Measurements from ENCODE around the gene PYGL. TPM values are rescaled to one million over a fixed set of nuclear protein-coding genes. Genes with fewer than 3 reads are reported as not detected.

Gene PYGL
- total and polyA plus RNA-seq, 2 donors (not counting 3 experiments of a cell fraction or from before 2014, with no cell fraction given): 15.1 to 45.7 TPM

GRCh38 chr14:50985859-50986331 is 41.6 kb upstream of the PYGL start:
- Histone ChIP-seq H2AFZ (ENCODE audit: low read depth, low read length) (no peak overlapping the region), H3K27me3 (ENCODE audit: control insufficient read depth in 2 of 2, insufficient read depth in 2 of 2, low read length in 2 of 2) (peaks cover 17 to 37% of the 10 kb centered on the region in 2 experiments), H3K9ac (replicated peaks; ENCODE audit: extremely low read depth, insufficient read depth, low read length) (no peak overlapping the region), H3K79me2 (ENCODE audit: control insufficient read depth, insufficient read depth, low read length) (no peaks in the 10 kb centered on the region), H4K20me1 (replicated peaks; ENCODE audit: control insufficient read depth, extremely low read depth, insufficient read depth, low read length) (no peaks in the 10 kb centered on the region), H3K36me3 (ENCODE audit: control insufficient read depth in 2 of 2, extremely low read depth in 1 of 2, insufficient read depth in 2 of 2, low read length in 2 of 2) (no peaks in the 10 kb centered on the region), H3K9me3 (replicated peaks; ENCODE audit: control insufficient read depth, insufficient read depth, low read length) (no peaks in the 10 kb centered on the region), H3K4me3 (replicated peaks in 1 of 3; ENCODE audit: insufficient read depth in 1 of 3, low read depth in 1 of 3, low read length in 3 of 3) (no peak overlapping the region), H3K9me1 (replicated peaks; ENCODE audit: control insufficient read depth, extremely low read depth, insufficient read depth, low read length) (no peaks in the 10 kb centered on the region), H3K4me1 (ENCODE audit: control insufficient read depth, extremely low read depth, insufficient read depth, low read length) (no peaks in the 10 kb centered on the region), H3K27ac (ENCODE audit: insufficient read depth, low read depth, low read length) (no peak overlapping the region), H3K4me2 (ENCODE audit: insufficient read depth, low read length) (no peak overlapping the region)
- intact Hi-C loops (cut with micrococcal nuclease): no loop called here
- TF ChIP-seq FOS (IDR thresholded peaks at IDR 0.05; ENCODE audit: borderline replicate concordance, insufficient read depth, low read length) (no peak), GATA2 (IDR thresholded peaks at IDR 0.05; ENCODE audit: insufficient read depth, insufficient read length, low read depth, low read length) (no peak), MYC (IDR thresholded peaks at IDR 0.05; ENCODE audit: low read depth, low read length) (no peak), POLR2A (IDR thresholded peaks at IDR 0.05; ENCODE audit: low read depth, low read length) (no peak), POLR2AphosphoS5 (IDR thresholded peaks at IDR 0.05; ENCODE audit: insufficient read depth, low read depth, low read length) (no peak), EZH2 (IDR thresholded peaks at IDR 0.05; ENCODE audit: borderline replicate concordance, low read depth, low read length, severe bottlenecking) (no peak), JUN (IDR thresholded peaks at IDR 0.05; ENCODE audit: borderline replicate concordance, insufficient read depth, insufficient read length, low read depth) (no peak)
- TF ChIP-seq, protein P1, sequence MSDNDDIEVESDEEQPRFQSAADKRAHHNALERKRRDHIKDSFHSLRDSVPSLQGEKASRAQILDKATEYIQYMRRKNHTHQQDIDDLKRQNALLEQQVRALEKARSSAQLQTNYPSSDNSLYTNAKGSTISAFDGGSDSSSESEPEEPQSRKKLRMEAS (IDR thresholded peaks at IDR 0.05; ENCODE audit: insufficient read depth, insufficient read length): no peak
- TF ChIP-seq, protein P2, sequence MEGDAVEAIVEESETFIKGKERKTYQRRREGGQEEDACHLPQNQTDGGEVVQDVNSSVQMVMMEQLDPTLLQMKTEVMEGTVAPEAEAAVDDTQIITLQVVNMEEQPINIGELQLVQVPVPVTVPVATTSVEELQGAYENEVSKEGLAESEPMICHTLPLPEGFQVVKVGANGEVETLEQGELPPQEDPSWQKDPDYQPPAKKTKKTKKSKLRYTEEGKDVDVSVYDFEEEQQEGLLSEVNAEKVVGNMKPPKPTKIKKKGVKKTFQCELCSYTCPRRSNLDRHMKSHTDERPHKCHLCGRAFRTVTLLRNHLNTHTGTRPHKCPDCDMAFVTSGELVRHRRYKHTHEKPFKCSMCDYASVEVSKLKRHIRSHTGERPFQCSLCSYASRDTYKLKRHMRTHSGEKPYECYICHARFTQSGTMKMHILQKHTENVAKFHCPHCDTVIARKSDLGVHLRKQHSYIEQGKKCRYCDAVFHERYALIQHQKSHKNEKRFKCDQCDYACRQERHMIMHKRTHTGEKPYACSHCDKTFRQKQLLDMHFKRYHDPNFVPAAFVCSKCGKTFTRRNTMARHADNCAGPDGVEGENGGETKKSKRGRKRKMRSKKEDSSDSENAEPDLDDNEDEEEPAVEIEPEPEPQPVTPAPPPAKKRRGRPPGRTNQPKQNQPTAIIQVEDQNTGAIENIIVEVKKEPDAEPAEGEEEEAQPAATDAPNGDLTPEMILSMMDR (IDR thresholded peaks at IDR 0.05; ENCODE audit: extremely low read depth in 1 of 2, insufficient read depth in 1 of 2, low read depth in 1 of 2, low read length in 2 of 2): no peak
- dilution Hi-C loops (cut with MboI; ENCODE audit: extremely low pct_ligation_motif_present, low sequenced_read_pairs): no loop called here
- ChIA-PET CTCF (no interaction called here), POLR2A (interaction anchor here (0.6 kb wide), 1 partner anchor 107 kb away, joined by 3 read pairs; no protein-coding TSS in a partner anchor)
- FAIRE-seq: no peak
- no TSS peak for BruUV-seq (replicated peaks)
- no peak for DNase-seq (ENCODE audit: low read depth, low spot score)
